SU-DHL-6 (cell line): ENCODE data around the gene ZNF70.

Source experiments
- EZH2phosphoT487 ChIP-seq: fragments of 200-600 bp; sonication (generic), shearing (Covaris generic); conservative IDR thresholded peaks from 2 replicates; pipeline ENCODE4 v1.6.1; 2018; ENCODE audit warnings: mild to moderate bottlenecking, antibody characterized with exemption, low read length, moderate library complexity, mixed read lengths
- TF ChIP-seq, protein P1 (sequence below): fragments of 200-600 bp; sonication (generic); IDR thresholded peaks from one replicate; pipeline ENCODE4 v1.5.1; 2017; ENCODE audit warnings: antibody characterized with exemption, mild to moderate bottlenecking, low read length, moderate library complexity; ENCODE audit not compliant: insufficient read depth, poor library complexity, severe bottlenecking

DNA sequence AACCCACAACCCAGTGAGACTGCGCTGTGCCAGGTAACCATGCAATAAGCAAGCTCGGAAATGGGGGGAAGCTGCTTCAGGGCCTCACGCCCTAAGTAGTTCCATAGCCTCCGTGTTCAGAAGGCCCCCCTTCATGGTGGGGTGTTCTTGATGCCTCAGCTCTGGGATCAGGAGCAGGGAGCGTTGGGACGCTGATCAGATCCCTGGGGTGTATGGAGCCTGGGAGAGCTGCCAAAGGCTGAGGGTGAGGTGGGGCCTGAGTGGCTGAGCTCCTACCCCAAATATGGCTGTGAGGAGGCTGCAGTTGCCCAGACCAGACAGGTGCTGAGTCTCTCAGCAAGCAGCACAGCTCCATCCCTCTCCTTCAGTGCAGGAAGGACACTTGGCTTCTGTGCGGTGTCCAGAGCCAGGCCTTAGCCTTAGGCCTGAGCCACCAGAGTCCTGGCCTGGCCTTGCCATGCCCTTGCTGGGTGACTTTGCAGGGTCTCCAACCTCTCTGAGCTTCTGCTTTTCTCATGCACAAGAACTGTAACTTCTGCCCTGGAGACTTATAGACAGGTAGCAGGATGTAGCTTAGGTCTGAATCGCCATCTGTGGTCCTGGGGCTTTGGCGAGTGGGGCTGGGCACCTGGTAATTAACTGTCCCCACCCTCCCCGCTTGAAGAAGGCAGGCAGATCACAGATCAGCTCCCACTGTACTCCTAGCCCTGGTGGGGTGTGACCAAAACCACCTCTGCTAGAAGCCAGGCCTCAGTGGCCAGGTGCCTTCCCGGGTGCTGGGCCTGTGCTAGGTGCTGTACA, 27.1 kb upstream of the ZNF70 start:
- TF ChIP-seq, protein P1, sequence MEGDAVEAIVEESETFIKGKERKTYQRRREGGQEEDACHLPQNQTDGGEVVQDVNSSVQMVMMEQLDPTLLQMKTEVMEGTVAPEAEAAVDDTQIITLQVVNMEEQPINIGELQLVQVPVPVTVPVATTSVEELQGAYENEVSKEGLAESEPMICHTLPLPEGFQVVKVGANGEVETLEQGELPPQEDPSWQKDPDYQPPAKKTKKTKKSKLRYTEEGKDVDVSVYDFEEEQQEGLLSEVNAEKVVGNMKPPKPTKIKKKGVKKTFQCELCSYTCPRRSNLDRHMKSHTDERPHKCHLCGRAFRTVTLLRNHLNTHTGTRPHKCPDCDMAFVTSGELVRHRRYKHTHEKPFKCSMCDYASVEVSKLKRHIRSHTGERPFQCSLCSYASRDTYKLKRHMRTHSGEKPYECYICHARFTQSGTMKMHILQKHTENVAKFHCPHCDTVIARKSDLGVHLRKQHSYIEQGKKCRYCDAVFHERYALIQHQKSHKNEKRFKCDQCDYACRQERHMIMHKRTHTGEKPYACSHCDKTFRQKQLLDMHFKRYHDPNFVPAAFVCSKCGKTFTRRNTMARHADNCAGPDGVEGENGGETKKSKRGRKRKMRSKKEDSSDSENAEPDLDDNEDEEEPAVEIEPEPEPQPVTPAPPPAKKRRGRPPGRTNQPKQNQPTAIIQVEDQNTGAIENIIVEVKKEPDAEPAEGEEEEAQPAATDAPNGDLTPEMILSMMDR, result no peak
- TF ChIP-seq EZH2phosphoT487, result no peak
